NCI-H748 (cell line): Measurements from ENCODE around the gene ASGR1.
"Not testable (repeated sequence)": the region's sequence is repeated elsewhere in the genome, so short reads cannot be mapped to it uniquely, and the experiment has no call there.

Source experiments
- DNase-seq: peaks from one replicate; lab custom pipeline; 2025; ENCODE audit not compliant: unreplicated experiment; lab: John Stamatoyannopoulos, UW

Gene ASGR1

GRCh38 chr17:7191069-7191468 lies 11.9 kb upstream of the ASGR1 start:
- DNase-seq = no peak

DNA sequence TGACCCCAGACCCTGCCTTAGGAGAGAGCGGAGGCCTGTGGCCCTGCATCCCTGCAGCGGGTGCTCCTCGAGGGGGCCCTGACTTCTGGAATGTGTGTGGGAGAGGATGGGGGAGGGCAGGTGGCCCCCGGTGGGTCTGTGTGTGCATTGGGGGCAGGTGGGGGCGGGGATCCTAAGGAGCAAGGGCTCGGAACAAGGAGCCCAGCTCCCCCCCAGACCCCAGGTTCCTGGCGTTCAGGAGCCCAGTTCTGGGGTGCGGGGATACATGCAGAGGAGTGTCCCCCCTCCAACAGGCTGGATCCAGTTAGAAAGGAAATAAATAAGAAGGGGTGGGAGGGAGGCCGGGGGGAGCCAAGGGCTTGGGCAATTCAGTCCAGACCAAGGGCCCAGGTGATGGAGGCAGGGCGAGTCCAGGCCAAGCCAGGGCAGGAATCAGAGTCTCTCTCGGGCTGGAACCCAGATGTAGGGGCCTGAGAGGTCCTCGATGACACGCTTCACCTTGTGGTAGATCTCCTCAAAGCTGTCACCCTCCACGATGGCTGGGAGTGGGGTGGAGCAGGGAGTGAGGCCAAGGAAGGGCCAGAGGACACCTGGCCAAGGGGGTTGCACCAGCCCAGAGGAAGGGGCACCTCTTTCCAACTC lies 11.2 kb upstream of the ASGR1 start:
- DNase-seq = no peak

GRCh38 chr17:7186241-7186640 lies 7.1 kb upstream of the ASGR1 start:
- DNase-seq = peak; percentile 37

- no peak for DNase-seq
Observed at GRCh38 chr17:7184647-7185046, 5.5 kb upstream of the ASGR1 start.

DNA sequence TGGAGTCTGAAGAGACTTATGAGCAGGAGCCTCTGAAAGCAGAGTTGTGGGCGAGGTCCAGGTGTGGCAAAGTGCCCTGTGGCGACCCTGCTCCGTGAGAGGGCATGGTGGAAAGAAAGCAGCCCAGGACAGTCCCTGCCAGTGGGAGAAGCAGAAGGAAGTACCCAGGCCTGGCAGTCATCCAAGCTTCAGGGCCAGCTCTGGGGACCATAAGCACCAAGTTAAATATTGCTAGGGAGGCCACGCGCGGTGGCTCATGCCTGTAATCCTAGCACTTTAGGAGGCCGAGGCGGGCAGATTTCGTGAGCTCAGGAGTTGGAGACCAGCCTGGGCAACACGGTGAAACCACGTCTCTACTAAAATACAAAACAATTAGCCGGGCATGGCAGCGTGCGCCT lies 4.9 kb upstream of the ASGR1 start:
- peak; percentile 27 for DNase-seq

GRCh38 chr17:7183433-7184090 lies 4.4 kb upstream of the ASGR1 start:
- no peak for DNase-seq

GRCh38 chr17:7182101-7182500 lies 2.9 kb upstream of the ASGR1 start:
- not testable (repeated sequence) for DNase-seq

DNA sequence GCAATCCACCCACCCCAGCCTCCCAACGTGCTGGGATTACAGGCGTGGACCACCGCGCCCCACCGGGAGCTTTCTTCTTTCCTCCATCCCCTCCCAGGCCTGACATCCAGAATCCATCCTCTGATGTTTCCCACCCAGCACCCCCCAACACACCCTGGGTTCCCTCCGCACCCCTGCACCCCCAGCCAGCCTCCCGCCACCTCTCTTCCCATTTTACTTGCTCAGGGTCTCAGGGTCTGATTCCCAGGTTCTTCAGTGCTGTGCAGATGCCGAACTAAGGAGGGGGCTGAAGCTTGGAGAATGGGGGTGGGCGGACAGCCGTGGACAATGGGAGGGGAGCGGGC lies 225 bp downstream of the ASGR1 start:
- DNase-seq = no peak

- peak; percentile 82 for DNase-seq
Observed at GRCh38 chr17:7177954-7178477, 1.2 kb downstream of the ASGR1 start.

DNA sequence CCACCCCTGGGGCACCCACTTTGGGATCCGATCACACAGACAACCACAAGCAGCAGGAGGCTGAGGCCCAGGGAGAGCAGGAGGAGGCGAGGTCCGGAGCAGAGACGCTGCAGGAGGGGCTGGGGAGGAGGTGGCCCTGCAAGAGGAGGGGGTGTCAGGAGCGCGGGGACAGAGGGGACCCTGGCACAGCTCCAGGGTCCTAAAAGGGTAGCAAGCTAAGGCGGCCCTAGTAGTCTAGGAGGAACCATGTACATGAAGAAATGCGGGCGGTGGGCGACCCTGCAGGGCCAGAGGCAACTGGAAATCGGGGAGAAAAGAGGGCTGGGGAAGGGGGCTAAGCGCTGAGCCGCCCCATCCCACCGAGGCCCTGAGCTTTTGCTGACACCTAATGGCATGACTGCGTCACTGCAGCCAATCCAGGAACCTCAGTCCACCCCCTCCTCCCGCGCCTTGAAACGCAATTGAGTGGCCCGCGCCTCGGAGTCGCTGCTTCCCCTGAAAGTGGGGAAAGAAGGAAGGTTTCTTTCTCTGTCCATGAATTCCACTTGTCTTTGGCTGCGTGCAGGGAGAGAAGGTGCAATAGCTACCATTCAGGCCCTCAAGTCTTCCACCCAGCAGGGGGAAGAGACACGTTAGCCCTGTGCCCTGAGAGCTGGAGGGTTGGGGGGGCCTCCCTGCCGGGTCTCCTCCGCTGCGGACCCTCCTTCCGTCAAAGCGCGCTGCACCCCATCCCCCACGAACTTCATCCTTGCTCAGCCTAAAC lies 1.8 kb downstream of the ASGR1 start:
- DNase-seq = peak; percentile 86

DNA sequence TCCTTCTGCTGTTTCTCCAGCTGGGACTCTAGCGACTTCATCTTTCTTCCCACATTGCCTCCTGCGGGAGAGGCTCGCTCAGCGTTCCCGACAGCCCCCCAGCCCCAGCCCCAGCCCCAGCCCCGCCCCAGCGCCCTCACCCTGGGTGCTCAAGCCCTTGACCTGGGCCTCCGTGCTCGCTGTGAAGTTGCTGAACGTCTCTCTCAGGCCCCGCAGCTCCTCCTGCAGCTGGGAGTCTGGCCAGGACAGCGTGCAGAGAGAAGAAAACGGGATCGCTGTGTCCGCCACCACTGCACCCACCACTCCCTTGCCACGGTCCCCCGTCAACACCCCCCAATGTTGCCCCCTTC lies 2.4 kb downstream of the ASGR1 start:
- DNase-seq = peak; percentile 35

- DNase-seq = no peak
Observed at GRCh38 chr17:7176107-7176840, 2.9 kb downstream of the ASGR1 start.

GRCh38 chr17:7175330-7175733 lies 3.8 kb downstream of the ASGR1 start:
- DNase-seq = no peak

DNA sequence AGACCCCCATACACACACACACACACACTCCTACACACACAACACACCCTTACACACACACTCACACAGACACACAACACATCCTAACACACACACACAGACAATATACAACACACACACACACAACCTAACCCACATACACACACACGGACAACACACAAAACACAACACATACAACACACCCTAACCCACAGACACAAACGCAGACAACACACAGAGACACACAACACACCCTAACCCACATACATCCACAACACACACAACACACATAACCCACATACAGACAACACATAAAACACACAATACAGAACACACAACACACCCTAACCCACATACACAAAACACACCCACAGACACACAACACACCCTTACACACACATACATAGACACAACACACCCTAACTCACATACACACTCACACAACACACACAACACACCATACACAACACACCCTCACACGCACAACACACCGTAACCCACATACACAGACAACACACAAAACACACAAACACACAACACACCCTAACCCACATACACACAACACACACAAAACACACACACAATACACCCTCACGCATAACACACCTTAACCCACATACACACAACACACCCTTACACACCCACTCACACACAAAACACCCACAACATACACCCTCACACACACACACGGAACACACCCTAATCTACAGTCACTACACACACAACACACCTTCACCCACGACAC lies 4.4 kb downstream of the ASGR1 start:
- DNase-seq = no peak

GRCh38 chr17:7173687-7174602 lies 5.2 kb downstream of the ASGR1 start:
- DNase-seq = peak; percentile 19

DNA sequence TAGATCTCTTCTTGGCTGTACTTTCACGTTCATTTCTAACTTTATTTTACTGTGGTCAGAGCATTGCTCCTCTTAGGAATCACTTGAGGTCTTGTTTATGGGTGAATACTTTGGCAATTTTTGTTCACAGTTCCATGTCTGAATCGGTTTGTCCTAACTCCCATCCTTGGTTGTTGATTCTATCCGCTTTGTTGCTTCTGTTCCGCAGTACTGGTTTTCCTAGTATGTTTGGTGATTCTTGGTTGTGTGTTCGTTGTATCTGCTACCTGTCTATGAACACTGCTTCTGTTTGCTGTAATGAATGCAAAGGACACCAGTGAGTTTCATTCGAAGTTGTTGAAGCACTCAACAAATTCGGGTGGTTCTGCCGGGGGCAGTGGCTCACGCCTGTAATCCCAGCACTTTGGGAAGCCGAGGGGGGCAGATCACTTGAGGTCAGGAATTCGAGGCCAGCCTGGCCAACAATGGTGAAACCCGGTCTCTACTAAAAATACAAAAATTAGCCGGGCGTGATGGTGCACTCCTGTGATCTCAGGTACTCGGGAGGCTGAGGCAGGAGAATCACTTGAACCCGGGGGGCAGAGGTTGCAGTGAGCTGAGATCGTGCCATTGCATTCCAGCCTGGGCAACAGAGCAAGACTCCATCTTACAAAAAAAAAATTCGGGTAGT lies 6.5 kb downstream of the ASGR1 start:
- not testable (repeated sequence) for DNase-seq

DNA sequence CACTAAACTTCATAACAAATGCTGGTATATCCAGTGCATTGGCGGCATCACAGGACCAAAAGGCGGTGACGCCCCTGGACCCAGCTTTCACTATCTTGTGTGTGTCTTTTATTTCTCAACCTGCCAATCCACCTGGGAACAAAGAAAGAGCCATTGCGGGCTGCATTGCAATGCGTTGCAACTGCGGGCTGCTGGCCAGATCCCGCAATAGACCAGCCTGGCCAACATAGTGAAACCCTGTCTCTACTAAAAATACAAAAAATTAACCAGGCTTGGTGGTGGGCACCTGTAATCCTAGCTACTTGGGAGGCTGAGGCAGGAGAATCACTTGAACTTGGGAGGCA lies 9.6 kb downstream of the ASGR1 start:
- DNase-seq = not testable (repeated sequence)

GRCh38 chr17:7168841-7169564 lies 10.2 kb downstream of the ASGR1 start:
- DNase-seq = not testable (repeated sequence)

GRCh38 chr17:7167832-7168231 lies 11.3 kb downstream of the ASGR1 start:
- no peak for DNase-seq
